ENCODE measurements around the gene PPP1R12A.

DNA sequence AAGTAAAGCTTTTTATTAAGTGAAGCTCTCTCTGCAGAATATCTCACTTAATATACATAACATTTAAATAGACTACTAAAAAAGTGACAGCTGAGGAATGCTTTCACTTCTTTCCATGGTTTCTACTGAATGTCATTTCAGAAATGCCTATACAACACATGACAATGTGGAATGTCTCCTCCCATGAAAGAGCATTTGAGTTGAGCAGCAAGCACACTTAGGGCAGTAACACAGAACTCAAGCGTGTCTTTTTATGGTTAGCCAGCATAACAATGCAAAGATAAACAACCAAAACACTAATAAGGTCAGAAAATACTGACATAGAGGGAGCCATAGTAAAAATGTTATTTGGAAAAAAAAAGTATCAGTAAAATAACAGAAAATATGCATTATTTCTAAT lies 9.4 kb downstream of the PPP1R12A start:
- TF ChIP-seq, protein P1, sequence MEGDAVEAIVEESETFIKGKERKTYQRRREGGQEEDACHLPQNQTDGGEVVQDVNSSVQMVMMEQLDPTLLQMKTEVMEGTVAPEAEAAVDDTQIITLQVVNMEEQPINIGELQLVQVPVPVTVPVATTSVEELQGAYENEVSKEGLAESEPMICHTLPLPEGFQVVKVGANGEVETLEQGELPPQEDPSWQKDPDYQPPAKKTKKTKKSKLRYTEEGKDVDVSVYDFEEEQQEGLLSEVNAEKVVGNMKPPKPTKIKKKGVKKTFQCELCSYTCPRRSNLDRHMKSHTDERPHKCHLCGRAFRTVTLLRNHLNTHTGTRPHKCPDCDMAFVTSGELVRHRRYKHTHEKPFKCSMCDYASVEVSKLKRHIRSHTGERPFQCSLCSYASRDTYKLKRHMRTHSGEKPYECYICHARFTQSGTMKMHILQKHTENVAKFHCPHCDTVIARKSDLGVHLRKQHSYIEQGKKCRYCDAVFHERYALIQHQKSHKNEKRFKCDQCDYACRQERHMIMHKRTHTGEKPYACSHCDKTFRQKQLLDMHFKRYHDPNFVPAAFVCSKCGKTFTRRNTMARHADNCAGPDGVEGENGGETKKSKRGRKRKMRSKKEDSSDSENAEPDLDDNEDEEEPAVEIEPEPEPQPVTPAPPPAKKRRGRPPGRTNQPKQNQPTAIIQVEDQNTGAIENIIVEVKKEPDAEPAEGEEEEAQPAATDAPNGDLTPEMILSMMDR (IDR thresholded peaks at IDR 0.05 in 2 of 3, conservative IDR thresholded peaks at IDR 0.05 in 1 of 3; ENCODE audit: borderline replicate concordance in 1 of 3, insufficient read depth in 1 of 3, low read depth in 2 of 3, low read length in 2 of 3), result no peak
- TF ChIP-seq POLR2A (IDR thresholded peaks at IDR 0.05; ENCODE audit: borderline replicate concordance, extremely low read depth, insufficient read depth, insufficient read length) (no peak), POLR2AphosphoS5 (IDR thresholded peaks at IDR 0.05; ENCODE audit: low read depth, low read length) (no peak), JUND (IDR thresholded peaks at IDR 0.05) (no peak)
- TF ChIP-seq, protein P2, sequence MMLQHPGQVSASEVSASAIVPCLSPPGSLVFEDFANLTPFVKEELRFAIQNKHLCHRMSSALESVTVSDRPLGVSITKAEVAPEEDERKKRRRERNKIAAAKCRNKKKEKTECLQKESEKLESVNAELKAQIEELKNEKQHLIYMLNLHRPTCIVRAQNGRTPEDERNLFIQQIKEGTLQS (IDR thresholded peaks at IDR 0.05), result no peak
- TF ChIP-seq, protein P3, sequence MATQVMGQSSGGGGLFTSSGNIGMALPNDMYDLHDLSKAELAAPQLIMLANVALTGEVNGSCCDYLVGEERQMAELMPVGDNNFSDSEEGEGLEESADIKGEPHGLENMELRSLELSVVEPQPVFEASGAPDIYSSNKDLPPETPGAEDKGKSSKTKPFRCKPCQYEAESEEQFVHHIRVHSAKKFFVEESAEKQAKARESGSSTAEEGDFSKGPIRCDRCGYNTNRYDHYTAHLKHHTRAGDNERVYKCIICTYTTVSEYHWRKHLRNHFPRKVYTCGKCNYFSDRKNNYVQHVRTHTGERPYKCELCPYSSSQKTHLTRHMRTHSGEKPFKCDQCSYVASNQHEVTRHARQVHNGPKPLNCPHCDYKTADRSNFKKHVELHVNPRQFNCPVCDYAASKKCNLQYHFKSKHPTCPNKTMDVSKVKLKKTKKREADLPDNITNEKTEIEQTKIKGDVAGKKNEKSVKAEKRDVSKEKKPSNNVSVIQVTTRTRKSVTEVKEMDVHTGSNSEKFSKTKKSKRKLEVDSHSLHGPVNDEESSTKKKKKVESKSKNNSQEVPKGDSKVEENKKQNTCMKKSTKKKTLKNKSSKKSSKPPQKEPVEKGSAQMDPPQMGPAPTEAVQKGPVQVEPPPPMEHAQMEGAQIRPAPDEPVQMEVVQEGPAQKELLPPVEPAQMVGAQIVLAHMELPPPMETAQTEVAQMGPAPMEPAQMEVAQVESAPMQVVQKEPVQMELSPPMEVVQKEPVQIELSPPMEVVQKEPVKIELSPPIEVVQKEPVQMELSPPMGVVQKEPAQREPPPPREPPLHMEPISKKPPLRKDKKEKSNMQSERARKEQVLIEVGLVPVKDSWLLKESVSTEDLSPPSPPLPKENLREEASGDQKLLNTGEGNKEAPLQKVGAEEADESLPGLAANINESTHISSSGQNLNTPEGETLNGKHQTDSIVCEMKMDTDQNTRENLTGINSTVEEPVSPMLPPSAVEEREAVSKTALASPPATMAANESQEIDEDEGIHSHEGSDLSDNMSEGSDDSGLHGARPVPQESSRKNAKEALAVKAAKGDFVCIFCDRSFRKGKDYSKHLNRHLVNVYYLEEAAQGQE (IDR thresholded peaks at IDR 0.05; ENCODE audit: low read depth), result no peak
